K562 (cell line): Measurements from ENCODE around the gene SHISA4. TPM values are rescaled to one million over a fixed set of nuclear protein-coding genes. Genes with fewer than 3 reads are reported as not detected.

ENCODE experiments used
- ATAC-seq: fragments of 200-7000 bp; cut with Tn5 transposase; 3 replicates; pipeline ENCODE4 v1.9.1; 2020; ENCODE audit warnings: moderate library complexity
- BruUV-seq: library from RNA; stranded (reverse); fragments of 400-500 nt; replicated peaks from 2 replicates; lab custom pipeline; 2021; lab: Mats Ljungman, UMichigan
- CTCF ChIA-PET: fragments of 300-600 bp; formaldehyde crosslinking; extraction: SDS; loops from one replicate; lab custom pipeline; 2021; ENCODE audit warnings: low intra/inter-chr PET ratio; lab: Yijun Ruan, JAX
- POLR2A ChIA-PET: fragments of 300-600, 350-650 bp; sonication (Branson Sonifier 250); formaldehyde crosslinking; extraction: SDS; loops from one replicate; lab custom pipeline; 2021; ENCODE audit warnings: antibody characterized with exemption, inconsistent platforms; lab: Yijun Ruan, JAX
- DNase-seq, 4 experiments: peaks; one replicate each; pipeline versions ENCODE4 v3.0.0 to v3.0.0-alpha.2; 2011 to 2018; ENCODE audit warnings: low spot score in 3 of 4, mixed read lengths in 3 of 4; ENCODE audit errors: extremely low read depth in 1 of 4
- FAIRE-seq: peaks from 2 replicates; lab custom pipeline; 2011; peaks lifted over from hg19 to GRCh38; lab: Jason Lieb, UNC
- H2AFZ ChIP-seq: 2 replicates; pipeline ENCODE4 v1.6.0; 2011; ENCODE audit warnings: low read depth, low read length, control low read depth, inconsistent platforms
- H3K27ac ChIP-seq: fragments of 200-600 bp; 3 replicates; pipeline ENCODE4 v1.8.0; 2011; ENCODE audit warnings: low read depth, mild to moderate bottlenecking, control low read depth, inconsistent platforms, low read length, moderate library complexity, mixed read lengths; ENCODE audit errors: extremely low read depth
- H3K27me3 ChIP-seq, 2 experiments: fragments of 300-600 bp in 1 of 2; 2 replicates in 1 of 2; 3 replicates in 1 of 2; pipeline versions ENCODE4 v1.6.0 to v1.8.0; 2011; ENCODE audit warnings: inconsistent platforms in 2 of 2, low read length in 2 of 2, mild to moderate bottlenecking in 1 of 2, mixed read lengths in 1 of 2, moderate library complexity in 1 of 2; ENCODE audit not compliant: control insufficient read depth in 2 of 2, insufficient read depth in 2 of 2
- H3K36me3 ChIP-seq: fragments of 300-600 bp; 3 replicates; pipeline ENCODE4 v1.8.0; 2011; ENCODE audit warnings: mild to moderate bottlenecking, low read length, inconsistent platforms; ENCODE audit not compliant: control insufficient read depth, insufficient read depth
- H3K4me1 ChIP-seq, 2 experiments: fragments of 200-600 bp in 1 of 2; replicated peaks in 1 of 2; 2 replicates in 1 of 2; 3 replicates in 1 of 2; pipeline versions ENCODE4 v1.5.1 to v1.8.0; 2011; ENCODE audit warnings: inconsistent platforms in 2 of 2, low read length in 2 of 2, mild to moderate bottlenecking in 1 of 2, mixed read lengths in 1 of 2, moderate library complexity in 1 of 2; ENCODE audit not compliant: control insufficient read depth in 2 of 2, insufficient read depth in 2 of 2
- H3K4me2 ChIP-seq: 2 replicates; pipeline ENCODE4 v1.6.1; 2011; ENCODE audit warnings: low read length, control low read depth, inconsistent platforms, mixed read lengths; ENCODE audit not compliant: insufficient read depth
- H3K4me3 ChIP-seq: fragments of 200-600 bp; sonication (generic), shearing (Covaris generic); 2 replicates; pipeline ENCODE4 v1.5.1; 2016; ENCODE audit warnings: control low read depth, inconsistent platforms
- H3K79me2 ChIP-seq: fragments of 200-600 bp; 3 replicates; pipeline ENCODE4 v1.8.0; 2011; ENCODE audit warnings: low read length, inconsistent platforms; ENCODE audit not compliant: control insufficient read depth, insufficient read depth
- H3K9ac ChIP-seq, 2 experiments: 2 replicates each; pipeline versions ENCODE4 v1.6.0 to v1.6.1; 2011; ENCODE audit warnings: low read depth in 2 of 2, low read length in 2 of 2, control low read depth in 1 of 2, inconsistent platforms in 1 of 2, mild to moderate bottlenecking in 1 of 2, mixed read lengths in 1 of 2; ENCODE audit not compliant: insufficient read depth in 1 of 2
- H3K9me1 ChIP-seq: one replicate; pipeline ENCODE4 v1.6.0; 2011; ENCODE audit warnings: inconsistent platforms, mild to moderate bottlenecking, low read length, moderate library complexity; ENCODE audit not compliant: control insufficient read depth, insufficient read depth
- H3K9me3 ChIP-seq: replicated peaks from 2 replicates; pipeline ENCODE4 v1.5.1; 2011; ENCODE audit warnings: low read depth, low read length, inconsistent platforms; ENCODE audit not compliant: control insufficient read depth, insufficient read depth
- H4K20me1 ChIP-seq: replicated peaks from 2 replicates; pipeline ENCODE4 v1.6.1; 2011; ENCODE audit warnings: low read length, inconsistent platforms, mixed read lengths; ENCODE audit not compliant: control insufficient read depth, insufficient read depth
- CEBPG ChIP-seq, 3 experiments: fragments of 200-800 bp in 1 of 3; sonication (Bioruptor generic) in 1 of 3; sonication (generic) in 1 of 3; formaldehyde crosslinking in 1 of 3; IDR thresholded peaks in 2 of 3; conservative IDR thresholded peaks in 1 of 3; 2 replicates each; pipeline versions ENCODE4 v1.6.1 to v1.8.0; 2016 to 2022; ENCODE audit warnings: missing compliant biosample characterization in 2 of 3, missing genetic modification characterization in 2 of 3, mild to moderate bottlenecking in 1 of 3, missing genetic modification reagents in 1 of 3
- FOSL1 ChIP-seq: fragments of 200-800 bp; sonication (Bioruptor generic); conservative IDR thresholded peaks from 2 replicates; pipeline ENCODE4 v1.6.1; 2016; ENCODE audit warnings: missing genetic modification characterization, missing compliant biosample characterization
- NFYB ChIP-seq: IDR thresholded peaks from 2 replicates; pipeline ENCODE4 v1.6.1; 2011; ENCODE audit warnings: mild to moderate bottlenecking, moderate library complexity; ENCODE audit not compliant: insufficient read length; ENCODE audit errors: extremely low read depth
- POLR2A ChIP-seq: fragments of 450-650 bp; conservative IDR thresholded peaks from 2 replicates; pipeline ENCODE4 v1.6.1; 2016
- ZBTB7A ChIP-seq: IDR thresholded peaks from 2 replicates; pipeline ENCODE4 v1.6.1; 2011; ENCODE audit warnings: low read depth, mild to moderate bottlenecking, low read length, moderate library complexity, borderline replicate concordance; ENCODE audit not compliant: control insufficient read depth
- ZC3H4 ChIP-seq: sonication (generic); formaldehyde crosslinking; IDR thresholded peaks from 2 replicates; pipeline ENCODE4 v1.9.0; 2021; ENCODE audit warnings: missing genetic modification reagents, borderline replicate concordance
- WGBS: fragments of 100-300 bp; shearing (Covaris generic); methylation state at CpG from one replicate; pipeline ENCODE4 v1.1.6; 2016; ENCODE audit warnings: low coverage, mixed read lengths; ENCODE audit not compliant: insufficient coverage; ENCODE audit errors: missing lambda C conversion rate; 5-methylcytosine and 5-hydroxymethylcytosine counted together
- in situ Hi-C: fragments of 300-500 bp; cut with MboI; formaldehyde crosslinking; loops from 4 replicates; pipeline ENCODE4 v1.15.0; 2018; ENCODE audit warnings: inconsistent platforms, mixed read lengths
- intact Hi-C: fragments of 100-400 bp; cut with micrococcal nuclease; formaldehyde crosslinking; loops from 2 replicates; pipeline ENCODE4 v1.14.2; 2022
- polyA plus RNA-seq, 8 experiments: library from polyadenylated mRNA; depleted of rRNA in 4 of 8; stranded (reverse) in 5 of 8; unstranded in 3 of 8; fragments of >200 nt; fragmentation: Nextera tagmentation in 2 of 8; fragmentation: Illumina TruSeq in 1 of 8; extraction: Ambion mirVana in 2 of 8; extraction: Trizol in 1 of 8; gene quantifications; 2 replicates each; pipeline versions ENCODE4 v1.2.1 to v1.2.3, GENCODE V29; 2011 to 2014; ENCODE audit warnings: inconsistent platforms in 1 of 8, missing spikeins in 1 of 8
- total RNA-seq, 7 experiments: library from RNA; depleted of rRNA in 6 of 7; stranded (reverse); fragments of >200 nt in 6 of 7; fragmentation: Illumina TruSeq in 2 of 7; extraction: Trizol in 2 of 7; gene quantifications; 2 replicates each; pipeline versions ENCODE4 v1.2.1 to v1.2.3, GENCODE V29; 2011 to 2021; ENCODE audit warnings: low replicate concordance in 1 of 7
- TF ChIP-seq, protein P1 (sequence below): fragments of 250-450 bp; sonication (Bioruptor Pico); IDR thresholded peaks from 2 replicates; pipeline ENCODE4 v1.4.0; 2020
- TF ChIP-seq, protein P2 (sequence below): sonication (generic); formaldehyde crosslinking; IDR thresholded peaks from 2 replicates; pipeline ENCODE4 v1.8.0; 2023; ENCODE audit warnings: mild to moderate bottlenecking, missing genetic modification reagents
- TF ChIP-seq, protein P3 (sequence below): fragments of 450-650 bp; formaldehyde crosslinking; IDR thresholded peaks from 2 replicates; pipeline ENCODE4 v1.4.0; 2020; ENCODE audit warnings: mild to moderate bottlenecking, mixed read lengths

Gene SHISA4
- total and polyA plus RNA-seq, 9 of the 15 experiments (the other 6 are each of a cell fraction or from before 2014, with no cell fraction given), result 0.15 to 0.95 (median 0.68) TPM; not detected in 2

DNA sequence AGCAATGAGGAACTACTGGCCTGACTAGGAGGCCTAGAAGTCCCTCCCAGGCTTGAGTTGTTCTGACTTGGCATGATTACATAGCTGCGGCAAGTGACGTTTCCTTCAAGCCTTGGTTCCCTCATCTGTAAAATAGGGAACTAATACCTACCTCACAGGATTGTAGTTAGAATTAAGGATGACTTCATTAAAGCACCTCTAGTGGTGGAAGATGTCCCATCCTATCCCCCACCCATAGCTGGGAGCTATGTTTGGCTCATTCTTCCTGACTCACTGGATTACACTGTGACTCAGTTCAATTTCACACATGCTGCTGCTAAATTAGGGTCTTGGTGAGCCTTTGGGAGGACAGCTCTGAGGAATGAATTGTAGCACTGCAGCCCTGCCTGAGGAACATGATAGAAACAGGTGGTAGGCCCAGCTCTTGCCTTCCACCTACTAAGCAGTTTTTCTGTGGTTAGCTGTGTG lies 6.0 kb upstream of the SHISA4 start (continued):
- TF ChIP-seq NFYB, result no peak
- TF ChIP-seq, protein P1, sequence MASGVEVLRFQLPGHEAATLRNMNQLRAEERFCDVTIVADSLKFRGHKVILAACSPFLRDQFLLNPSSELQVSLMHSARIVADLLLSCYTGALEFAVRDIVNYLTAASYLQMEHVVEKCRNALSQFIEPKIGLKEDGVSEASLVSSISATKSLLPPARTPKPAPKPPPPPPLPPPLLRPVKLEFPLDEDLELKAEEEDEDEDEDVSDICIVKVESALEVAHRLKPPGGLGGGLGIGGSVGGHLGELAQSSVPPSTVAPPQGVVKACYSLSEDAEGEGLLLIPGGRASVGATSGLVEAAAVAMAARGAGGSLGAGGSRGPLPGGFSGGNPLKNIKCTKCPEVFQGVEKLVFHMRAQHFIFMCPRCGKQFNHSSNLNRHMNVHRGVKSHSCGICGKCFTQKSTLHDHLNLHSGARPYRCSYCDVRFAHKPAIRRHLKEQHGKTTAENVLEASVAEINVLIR (CRISPR knock-in tag), result peak; percentile 52; the same call in 1 of the 2 replicates

DNA sequence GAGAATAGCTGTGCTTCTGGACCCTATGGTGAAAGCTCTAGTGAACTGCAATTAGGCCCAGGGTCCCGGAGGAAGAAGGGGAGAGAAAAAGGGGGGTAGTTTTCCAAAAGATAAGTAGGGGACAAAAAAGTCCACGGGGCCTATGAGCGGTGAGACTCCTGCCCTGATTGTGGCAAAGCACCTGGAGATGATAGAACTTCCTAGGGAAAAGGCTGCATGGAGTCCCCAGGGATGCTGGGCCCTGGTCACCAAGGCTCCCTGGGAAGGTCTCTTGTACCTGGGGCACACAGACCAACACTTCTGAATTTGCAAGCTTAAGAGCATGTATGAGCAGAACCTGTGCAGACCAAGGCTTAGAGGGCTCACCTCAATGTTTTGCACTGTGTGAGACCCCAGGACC lies 5.4 kb upstream of the SHISA4 start:
- intact Hi-C loops (loop anchor here (5.0 kb wide), 3 partner anchors 56 to 351 kb away; partner anchors contain the start of gene IPO9), in situ Hi-C loops (no loop called here)
- Histone ChIP-seq H3K4me3 (no peak overlapping the region), H3K4me2 (peak overlapping the region; percentile 10; the same call in 1 of the 2 replicates), H2AFZ (no peak overlapping the region), H3K36me3 (peaks cover 6% of the 10 kb centered on the region; the same call in 1 of the 3 replicates), H3K9me3 (no peaks in the 10 kb centered on the region), H3K4me1 (peaks cover 36 to 55% of the 10 kb centered on the region in 2 experiments), H3K79me2 (no peaks in the 10 kb centered on the region), H3K9ac (peak overlapping the region in 1 of 2 experiments; percentile 28; a peak in 1 of 4 replicates), H3K27me3 (no peaks in the 10 kb centered on the region), H4K20me1 (no peaks in the 10 kb centered on the region), H3K9me1 (no peaks in the 10 kb centered on the region), H3K27ac (peak overlapping the region; percentile 43; the same call in 2 of the 3 replicates)
- no TSS peak for BruUV-seq
- CTCF ChIA-PET, result interaction anchor here (0.6 kb wide), 1 partner anchor 88 kb away, joined by 3 read pairs; no protein-coding TSS in a partner anchor
- FAIRE-seq (no peak), ATAC-seq (peak; percentile 3; the same call in 2 of the 3 replicates), DNase-seq (peak in 1 of 4 experiments; percentile 16)
- 0 out of 2 replicates have a peak, but pooled peaks have one; percentile 1 for TF ChIP-seq ZBTB7A
- TF ChIP-seq ZC3H4 (CRISPR knock-in tag), result no peak
- 0 out of 2 replicates have a peak, but pooled peaks have one; percentile 6 for TF ChIP-seq FOSL1 (tag)
- TF ChIP-seq CEBPG (CRISPR knock-in tag; IDR thresholded peaks at IDR 0.05), result peak; percentile 35; the same call in 1 of the 2 replicates
- no peak for TF ChIP-seq CEBPG (tag; conservative IDR thresholded peaks at IDR 0.05 in 1 of 2, IDR thresholded peaks at IDR 0.05 in 1 of 2)
- TF ChIP-seq, protein P2, sequence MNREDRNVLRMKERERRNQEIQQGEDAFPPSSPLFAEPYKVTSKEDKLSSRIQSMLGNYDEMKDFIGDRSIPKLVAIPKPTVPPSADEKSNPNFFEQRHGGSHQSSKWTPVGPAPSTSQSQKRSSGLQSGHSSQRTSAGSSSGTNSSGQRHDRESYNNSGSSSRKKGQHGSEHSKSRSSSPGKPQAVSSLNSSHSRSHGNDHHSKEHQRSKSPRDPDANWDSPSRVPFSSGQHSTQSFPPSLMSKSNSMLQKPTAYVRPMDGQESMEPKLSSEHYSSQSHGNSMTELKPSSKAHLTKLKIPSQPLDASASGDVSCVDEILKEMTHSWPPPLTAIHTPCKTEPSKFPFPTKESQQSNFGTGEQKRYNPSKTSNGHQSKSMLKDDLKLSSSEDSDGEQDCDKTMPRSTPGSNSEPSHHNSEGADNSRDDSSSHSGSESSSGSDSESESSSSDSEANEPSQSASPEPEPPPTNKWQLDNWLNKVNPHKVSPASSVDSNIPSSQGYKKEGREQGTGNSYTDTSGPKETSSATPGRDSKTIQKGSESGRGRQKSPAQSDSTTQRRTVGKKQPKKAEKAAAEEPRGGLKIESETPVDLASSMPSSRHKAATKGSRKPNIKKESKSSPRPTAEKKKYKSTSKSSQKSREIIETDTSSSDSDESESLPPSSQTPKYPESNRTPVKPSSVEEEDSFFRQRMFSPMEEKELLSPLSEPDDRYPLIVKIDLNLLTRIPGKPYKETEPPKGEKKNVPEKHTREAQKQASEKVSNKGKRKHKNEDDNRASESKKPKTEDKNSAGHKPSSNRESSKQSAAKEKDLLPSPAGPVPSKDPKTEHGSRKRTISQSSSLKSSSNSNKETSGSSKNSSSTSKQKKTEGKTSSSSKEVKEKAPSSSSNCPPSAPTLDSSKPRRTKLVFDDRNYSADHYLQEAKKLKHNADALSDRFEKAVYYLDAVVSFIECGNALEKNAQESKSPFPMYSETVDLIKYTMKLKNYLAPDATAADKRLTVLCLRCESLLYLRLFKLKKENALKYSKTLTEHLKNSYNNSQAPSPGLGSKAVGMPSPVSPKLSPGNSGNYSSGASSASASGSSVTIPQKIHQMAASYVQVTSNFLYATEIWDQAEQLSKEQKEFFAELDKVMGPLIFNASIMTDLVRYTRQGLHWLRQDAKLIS (CRISPR knock-in tag), result 0 out of 2 replicates have a peak, but pooled peaks have one; percentile 1
- 0 out of 2 replicates have a peak, but pooled peaks have one; percentile 1 for TF ChIP-seq POLR2A
- TF ChIP-seq, protein P3, sequence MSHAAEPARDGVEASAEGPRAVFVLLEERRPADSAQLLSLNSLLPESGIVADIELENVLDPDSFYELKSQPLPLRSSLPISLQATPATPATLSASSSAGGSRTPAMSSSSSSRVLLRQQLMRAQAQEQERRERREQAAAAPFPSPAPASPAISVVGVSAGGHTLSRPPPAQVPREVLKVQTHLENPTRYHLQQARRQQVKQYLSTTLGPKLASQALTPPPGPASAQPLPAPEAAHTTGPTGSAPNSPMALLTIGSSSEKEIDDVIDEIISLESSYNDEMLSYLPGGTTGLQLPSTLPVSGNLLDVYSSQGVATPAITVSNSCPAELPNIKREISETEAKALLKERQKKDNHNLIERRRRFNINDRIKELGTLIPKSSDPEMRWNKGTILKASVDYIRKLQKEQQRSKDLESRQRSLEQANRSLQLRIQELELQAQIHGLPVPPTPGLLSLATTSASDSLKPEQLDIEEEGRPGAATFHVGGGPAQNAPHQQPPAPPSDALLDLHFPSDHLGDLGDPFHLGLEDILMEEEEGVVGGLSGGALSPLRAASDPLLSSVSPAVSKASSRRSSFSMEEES, result no peak
- POLR2A ChIA-PET, result interaction anchor here (0.6 to 2.5 kb wide), 18 partner anchors 9 to 348 kb away, joined by 3 to 10 read pairs (median 3); partner anchors contain the start of gene TIMM17A
- WGBS, result 64% methylated on average over 3 of the region's 3 CpGs
